ENCODE measurements around the gene ABR.

The ABR gene

DNA sequence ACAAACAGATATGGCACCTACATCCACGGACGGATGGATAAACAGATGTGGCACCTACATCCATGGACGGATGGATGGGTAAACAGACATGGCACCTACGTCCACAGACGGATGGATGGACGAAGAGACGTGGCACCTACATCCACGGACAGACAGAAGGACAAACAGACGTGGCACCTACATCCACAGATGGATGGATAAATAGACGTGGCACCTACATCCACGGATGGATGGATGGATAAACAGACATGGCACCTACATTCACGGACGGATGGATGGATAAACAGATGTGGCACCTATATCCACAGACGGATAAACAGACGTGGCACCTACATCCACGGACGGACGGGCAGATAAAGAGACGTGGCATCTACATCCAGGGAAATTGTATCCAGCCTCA is 137.3 kb downstream of the ABR start:
- Histone ChIP-seq H3K27ac (ENCODE audit: low read depth, low read length) (no peak overlapping the region), H3K36me3 (ENCODE audit: control insufficient read depth, insufficient read depth, low read length) (peaks cover 10% of the 10 kb centered on the region), H3K4me3 (ENCODE audit: low read length) (no peak overlapping the region), H3K27me3 (ENCODE audit: control insufficient read depth, insufficient read depth, low read length) (no peaks in the 10 kb centered on the region), H3K4me1 (ENCODE audit: control insufficient read depth, insufficient read depth, low read length) (peaks cover 12% of the 10 kb centered on the region), H3K9ac (ENCODE audit: low read length) (no peak overlapping the region)

GRCh38 chr17:1041746-1042145 is 138.0 kb downstream of the ABR start:
- Histone ChIP-seq H3K36me3 (ENCODE audit: control insufficient read depth, insufficient read depth, low read length) (peaks cover 12% of the 10 kb centered on the region), H3K9ac (ENCODE audit: low read length) (no peak overlapping the region), H3K4me1 (ENCODE audit: control insufficient read depth, insufficient read depth, low read length) (peaks cover 6% of the 10 kb centered on the region), H3K27ac (ENCODE audit: low read depth, low read length) (no peak overlapping the region), H3K27me3 (ENCODE audit: control insufficient read depth, insufficient read depth, low read length) (no peaks in the 10 kb centered on the region), H3K4me3 (ENCODE audit: low read length) (no peak overlapping the region)

- H3K9ac ChIP-seq (ENCODE audit: low read length) = no peak overlapping the region
- H3K4me1 ChIP-seq (ENCODE audit: control insufficient read depth, insufficient read depth, low read length) = peaks cover 2% of the 10 kb centered on the region
- peaks cover 15% of the 10 kb centered on the region for H3K36me3 ChIP-seq (ENCODE audit: control insufficient read depth, insufficient read depth, low read length)
- H3K27me3 ChIP-seq (ENCODE audit: control insufficient read depth, insufficient read depth, low read length) = no peaks in the 10 kb centered on the region
- H3K4me3 ChIP-seq (ENCODE audit: low read length) = no peak overlapping the region
- peak overlapping the region; percentile 24 for H3K27ac ChIP-seq (ENCODE audit: low read depth, low read length)
These were observed 139.6 kb downstream of the ABR start for GRCh38 chr17:1040216-1040600.

- Histone ChIP-seq H3K27ac (ENCODE audit: low read depth, low read length) (peak overlapping the region; percentile 24), H3K4me3 (ENCODE audit: low read length) (no peak overlapping the region), H3K36me3 (ENCODE audit: control insufficient read depth, insufficient read depth, low read length) (peaks cover 15% of the 10 kb centered on the region), H3K27me3 (ENCODE audit: control insufficient read depth, insufficient read depth, low read length) (no peaks in the 10 kb centered on the region), H3K4me1 (ENCODE audit: control insufficient read depth, insufficient read depth, low read length) (peaks cover 2% of the 10 kb centered on the region), H3K9ac (ENCODE audit: low read length) (no peak overlapping the region)
These were observed 140.1 kb downstream of the ABR start for GRCh38 chr17:1039511-1040215.

DNA sequence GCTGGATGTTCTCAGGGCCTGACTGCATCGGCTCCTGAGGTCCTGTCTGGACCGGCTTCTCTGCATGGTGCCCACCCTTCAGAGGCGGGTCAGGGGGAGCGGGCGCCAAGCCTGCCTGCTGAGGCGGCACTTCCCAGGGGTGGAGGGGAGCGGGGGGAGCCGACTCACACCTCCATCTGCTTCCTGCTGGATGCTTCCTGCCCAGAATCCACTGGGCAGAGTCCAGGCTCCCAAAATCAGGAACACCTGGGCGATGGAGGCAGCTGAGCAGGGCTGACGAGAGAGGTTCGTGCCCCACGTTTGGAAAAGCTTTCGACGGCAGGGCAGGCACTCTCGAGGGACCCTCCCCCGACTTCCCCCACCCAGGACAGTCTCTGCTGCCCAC is 140.7 kb downstream of the ABR start:
- H3K36me3 ChIP-seq (ENCODE audit: control insufficient read depth, insufficient read depth, low read length) = peaks cover 15% of the 10 kb centered on the region
- H3K4me3 ChIP-seq (ENCODE audit: low read length) = no peak overlapping the region
- H3K27me3 ChIP-seq (ENCODE audit: control insufficient read depth, insufficient read depth, low read length) = no peaks in the 10 kb centered on the region
- peaks cover 2% of the 10 kb centered on the region for H3K4me1 ChIP-seq (ENCODE audit: control insufficient read depth, insufficient read depth, low read length)
- H3K9ac ChIP-seq (ENCODE audit: low read length) = no peak overlapping the region
- H3K27ac ChIP-seq (ENCODE audit: low read depth, low read length) = no peak overlapping the region

- H3K27me3 ChIP-seq (ENCODE audit: control insufficient read depth, insufficient read depth, low read length) = no peaks in the 10 kb centered on the region
- no peak overlapping the region for H3K27ac ChIP-seq (ENCODE audit: low read depth, low read length)
- H3K9ac ChIP-seq (ENCODE audit: low read length) = no peak overlapping the region
- H3K36me3 ChIP-seq (ENCODE audit: control insufficient read depth, insufficient read depth, low read length) = peaks cover 15% of the 10 kb centered on the region
- H3K4me3 ChIP-seq (ENCODE audit: low read length) = no peak overlapping the region
- H3K4me1 ChIP-seq (ENCODE audit: control insufficient read depth, insufficient read depth, low read length) = peaks cover 2% of the 10 kb centered on the region
These were observed 141.2 kb downstream of the ABR start for GRCh38 chr17:1038459-1039122.

GRCh38 chr17:1037238-1037879 is 142.4 kb downstream of the ABR start:
- Histone ChIP-seq H3K4me3 (ENCODE audit: low read length) (no peak overlapping the region), H3K27me3 (ENCODE audit: control insufficient read depth, insufficient read depth, low read length) (no peaks in the 10 kb centered on the region), H3K36me3 (ENCODE audit: control insufficient read depth, insufficient read depth, low read length) (peaks cover 12% of the 10 kb centered on the region), H3K4me1 (ENCODE audit: control insufficient read depth, insufficient read depth, low read length) (peaks cover 2% of the 10 kb centered on the region), H3K27ac (ENCODE audit: low read depth, low read length) (no peak overlapping the region), H3K9ac (ENCODE audit: low read length) (no peak overlapping the region)

DNA sequence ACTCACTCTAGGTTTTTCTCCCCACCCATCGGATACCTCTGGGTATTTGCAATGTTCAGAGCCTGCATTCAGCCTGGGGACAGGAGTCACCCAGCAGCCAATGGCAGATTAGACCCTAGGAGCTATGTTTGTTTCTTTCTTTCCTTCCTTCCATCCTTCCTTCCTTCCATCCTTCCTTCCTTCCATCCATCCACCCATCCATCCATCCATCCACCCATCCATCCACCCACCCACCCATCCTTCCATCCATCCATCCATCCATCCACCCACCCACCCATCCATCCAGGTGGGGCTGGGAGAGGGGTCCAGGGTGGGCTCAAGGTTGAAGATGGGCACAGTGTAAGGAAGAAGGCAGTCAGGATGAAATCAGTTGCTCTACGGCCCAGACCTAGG is 142.9 kb downstream of the ABR start:
- no peak overlapping the region for H3K9ac ChIP-seq (ENCODE audit: low read length)
- no peak overlapping the region for H3K4me3 ChIP-seq (ENCODE audit: low read length)
- H3K27ac ChIP-seq (ENCODE audit: low read depth, low read length) = no peak overlapping the region
- no peaks in the 10 kb centered on the region for H3K27me3 ChIP-seq (ENCODE audit: control insufficient read depth, insufficient read depth, low read length)
- peaks cover 2% of the 10 kb centered on the region for H3K4me1 ChIP-seq (ENCODE audit: control insufficient read depth, insufficient read depth, low read length)
- peaks cover 10% of the 10 kb centered on the region for H3K36me3 ChIP-seq (ENCODE audit: control insufficient read depth, insufficient read depth, low read length)

- peaks cover 2% of the 10 kb centered on the region for H3K4me1 ChIP-seq (ENCODE audit: control insufficient read depth, insufficient read depth, low read length)
- no peaks in the 10 kb centered on the region for H3K27me3 ChIP-seq (ENCODE audit: control insufficient read depth, insufficient read depth, low read length)
- H3K9ac ChIP-seq (ENCODE audit: low read length) = no peak overlapping the region
- H3K36me3 ChIP-seq (ENCODE audit: control insufficient read depth, insufficient read depth, low read length) = peaks cover 8% of the 10 kb centered on the region
- no peak overlapping the region for H3K4me3 ChIP-seq (ENCODE audit: low read length)
- H3K27ac ChIP-seq (ENCODE audit: low read depth, low read length) = no peak overlapping the region
These were observed 143.5 kb downstream of the ABR start for GRCh38 chr17:1036171-1036844.

- peaks cover 2% of the 10 kb centered on the region for H3K4me1 ChIP-seq (ENCODE audit: control insufficient read depth, insufficient read depth, low read length)
- no peak overlapping the region for H3K9ac ChIP-seq (ENCODE audit: low read length)
- peaks cover 7% of the 10 kb centered on the region for H3K36me3 ChIP-seq (ENCODE audit: control insufficient read depth, insufficient read depth, low read length)
- H3K4me3 ChIP-seq (ENCODE audit: low read length) = no peak overlapping the region
- H3K27ac ChIP-seq (ENCODE audit: low read depth, low read length) = no peak overlapping the region
- no peaks in the 10 kb centered on the region for H3K27me3 ChIP-seq (ENCODE audit: control insufficient read depth, insufficient read depth, low read length)
These were observed 144.1 kb downstream of the ABR start for GRCh38 chr17:1035546-1036170.

- Histone ChIP-seq H3K27me3 (ENCODE audit: control insufficient read depth, insufficient read depth, low read length) (no peaks in the 10 kb centered on the region), H3K4me3 (ENCODE audit: low read length) (no peak overlapping the region), H3K9ac (ENCODE audit: low read length) (no peak overlapping the region), H3K27ac (ENCODE audit: low read depth, low read length) (no peak overlapping the region), H3K4me1 (ENCODE audit: control insufficient read depth, insufficient read depth, low read length) (peaks cover 10% of the 10 kb centered on the region), H3K36me3 (ENCODE audit: control insufficient read depth, insufficient read depth, low read length) (peaks cover 5% of the 10 kb centered on the region)
These were observed 145.1 kb downstream of the ABR start for GRCh38 chr17:1034652-1035210.

DNA sequence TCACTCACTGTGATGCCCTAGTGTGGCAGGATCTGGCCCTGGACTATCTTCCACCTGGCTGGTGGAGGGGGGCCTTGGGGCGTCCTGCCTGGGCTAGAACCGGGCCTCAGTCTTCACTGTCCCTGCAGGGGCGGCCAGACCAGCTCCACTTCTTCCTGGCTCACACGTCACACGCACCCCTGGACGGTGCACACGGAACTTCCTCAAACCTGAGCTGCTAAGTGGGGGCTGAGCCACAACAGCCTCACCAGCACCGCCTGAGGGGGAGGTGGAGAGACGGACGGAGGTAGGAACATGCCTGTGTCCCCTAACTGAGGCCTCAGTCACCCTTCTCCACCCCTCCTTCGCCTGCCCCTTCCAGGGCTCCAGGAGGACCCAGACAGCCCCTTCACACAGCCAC is 146.3 kb downstream of the ABR start:
- peaks cover 13% of the 10 kb centered on the region for H3K4me1 ChIP-seq (ENCODE audit: control insufficient read depth, insufficient read depth, low read length)

More for the DNA sequence above, 146.3 kb downstream of the ABR start:
- peaks cover 5% of the 10 kb centered on the region for H3K36me3 ChIP-seq (ENCODE audit: control insufficient read depth, insufficient read depth, low read length)
- H3K9ac ChIP-seq (ENCODE audit: low read length) = no peak overlapping the region
- H3K4me3 ChIP-seq (ENCODE audit: low read length) = no peak overlapping the region
- H3K27ac ChIP-seq (ENCODE audit: low read depth, low read length) = no peak overlapping the region
- no peaks in the 10 kb centered on the region for H3K27me3 ChIP-seq (ENCODE audit: control insufficient read depth, insufficient read depth, low read length)
